ENCODE measurements around the gene DIPK1C.

DIPK1C gene

GRCh38 chr18:74480149-74480651, 23.1 kb upstream of the DIPK1C start:
- no peak for DNase-seq

- DNase-seq, result no peak
Observed at GRCh38 chr18:74479486-74480148, 22.5 kb upstream of the DIPK1C start.

- no peak for DNase-seq
Observed at GRCh38 chr18:74478880-74479279, 21.8 kb upstream of the DIPK1C start.

- DNase-seq, result no peak
Observed at GRCh38 chr18:74478316-74478715, 21.2 kb upstream of the DIPK1C start.

- DNase-seq, result no peak
Observed at GRCh38 chr18:74477771-74478170, 20.7 kb upstream of the DIPK1C start.

GRCh38 chr18:74476140-74476539, 19.0 kb upstream of the DIPK1C start:
- no peak for DNase-seq

GRCh38 chr18:74473976-74474640, 17.0 kb upstream of the DIPK1C start:
- no peak for DNase-seq

- DNase-seq, result no peak
Observed at GRCh38 chr18:74472312-74472711, 15.2 kb upstream of the DIPK1C start.

- no peak for DNase-seq
Observed at GRCh38 chr18:74468547-74469061, 11.5 kb upstream of the DIPK1C start.

- no peak for DNase-seq
Observed at GRCh38 chr18:74465775-74466174, 8.7 kb upstream of the DIPK1C start.

GRCh38 chr18:74463983-74464382, 6.9 kb upstream of the DIPK1C start:
- no peak for DNase-seq

GRCh38 chr18:74463254-74463653, 6.1 kb upstream of the DIPK1C start:
- DNase-seq, result no peak

GRCh38 chr18:74460825-74461224, 3.7 kb upstream of the DIPK1C start:
- no peak for DNase-seq

- no peak for DNase-seq
Observed at GRCh38 chr18:74459889-74460288, 2.8 kb upstream of the DIPK1C start.

- no peak for DNase-seq
Observed at GRCh38 chr18:74457725-74458421, 765 bp upstream of the DIPK1C start.

- no peak for DNase-seq
Observed at GRCh38 chr18:74456349-74457042, 612 bp downstream of the DIPK1C start.

GRCh38 chr18:74456017-74456348, 1.1 kb downstream of the DIPK1C start:
- DNase-seq, result no peak

- DNase-seq, result no peak
Observed at GRCh38 chr18:74455386-74455785, 1.7 kb downstream of the DIPK1C start.

- DNase-seq, result no peak
Observed at GRCh38 chr18:74454279-74454751, 2.8 kb downstream of the DIPK1C start.

- no peak for DNase-seq
Observed at GRCh38 chr18:74453642-74454198, 3.4 kb downstream of the DIPK1C start.

- DNase-seq, result no peak
Observed at GRCh38 chr18:74453016-74453566, 4.0 kb downstream of the DIPK1C start.

- DNase-seq, result no peak
Observed at GRCh38 chr18:74451148-74451547, 6.0 kb downstream of the DIPK1C start.
